Motor neuron (in vitro differentiated cells): ENCODE data around the gene FAS. TPM values are rescaled to one million over a fixed set of nuclear protein-coding genes. Genes with fewer than 3 reads are reported as not detected.
"Not testable (repeated sequence)": the region's sequence is repeated elsewhere in the genome, so short reads cannot be mapped to it uniquely, and the experiment has no call there.

ENCODE experiments used
- ATAC-seq, 8 experiments: fragments of 200-7000 bp; cut with Tn5 transposase; replicated peaks in 6 of 8; 2 replicates each; pipeline ENCODE4 v1.8.0; 2021; ENCODE audit warnings: mild to moderate bottlenecking in 8 of 8, moderate library complexity in 8 of 8
- H3K27ac ChIP-seq, 2 donors: fragments of 250-450 bp; sonication (Bioruptor Pico); 2 replicates each; pipeline ENCODE4 v1.9.0; 2021; ENCODE audit warnings: antibody characterized with exemption in 2 of 2, mild to moderate bottlenecking in 2 of 2, moderate library complexity in 1 of 2
- H3K4me1 ChIP-seq, 2 donors: fragments of 250-450 bp; sonication (Bioruptor Pico); replicated peaks in 1 of 2; 2 replicates each; pipeline ENCODE4 v1.6.1; 2021; ENCODE audit warnings: antibody characterized with exemption in 2 of 2, mild to moderate bottlenecking in 2 of 2, moderate library complexity in 1 of 2
- H3K4me3 ChIP-seq, 5 donors: fragments of 250-450 bp; sonication (Bioruptor Pico); 2 replicates each; pipeline ENCODE4 v1.9.0; 2021; ENCODE audit warnings: antibody characterized with exemption in 5 of 5, mild to moderate bottlenecking in 5 of 5, moderate library complexity in 4 of 5
- WGBS, 10 experiments: fragments of 450-650 bp; shearing (Covaris generic); methylation state at CpG; one replicate each; pipeline ENCODE4 v1.0.0; 2022; 5-methylcytosine and 5-hydroxymethylcytosine counted together
- in situ Hi-C, 9 experiments: fragments of 400-800 bp; cut with MboI; loops; one replicate each; pipeline ENCODE4 v1.15.0; 2021; ENCODE audit warnings: low sequenced_read_pairs in 9 of 9, low pct_unique_long_range_greater_than_20kb in 2 of 9; ENCODE audit not compliant: unreplicated experiment in 9 of 9
- total RNA-seq, 8 experiments: library from RNA; unstranded; fragments of 300-600 nt; gene quantifications; 2 replicates each; pipeline versions ENCODE4 v1.2.3 to v1.2.4, GENCODE V29; 2022

The FAS gene
- total RNA-seq, 8 experiments from 2014 or later = 1.5 to 65.7 (median 13.3) TPM

DNA sequence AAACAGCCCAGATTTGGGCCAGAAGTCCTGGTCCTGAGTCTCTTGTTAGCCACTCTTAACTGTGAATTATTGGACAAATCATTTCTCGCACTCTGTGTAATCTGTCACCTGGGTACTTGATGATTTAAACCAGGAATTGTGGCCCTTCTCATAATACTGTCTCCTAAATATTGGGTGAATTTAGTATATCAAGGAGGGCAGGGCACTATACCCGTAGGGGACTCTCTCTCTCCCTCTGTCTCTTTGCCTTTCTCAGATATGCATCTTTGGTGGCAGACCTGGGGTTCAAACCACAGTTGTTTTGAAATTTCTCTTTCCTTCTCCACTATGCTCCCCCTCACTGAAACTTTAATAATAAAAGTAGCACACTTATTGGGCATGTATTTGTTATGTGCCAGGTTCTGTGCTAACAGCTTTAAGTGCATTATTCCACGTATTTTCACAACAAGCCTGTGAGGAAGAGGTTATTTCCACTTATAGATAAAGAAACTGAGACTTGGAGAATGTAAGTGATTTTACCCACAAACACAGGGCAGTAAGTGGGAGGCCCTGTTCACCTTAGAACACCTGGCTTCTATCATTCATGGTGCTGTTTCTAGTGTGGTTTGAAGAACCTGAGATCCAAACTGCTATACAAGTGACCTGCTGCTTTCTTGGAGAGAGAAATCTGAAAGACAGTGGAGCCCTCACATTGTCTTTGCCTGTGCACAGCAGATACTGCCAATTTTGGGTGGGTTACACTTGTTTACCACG lies 11.8 kb downstream of the FAS start:
- Histone ChIP-seq H3K27ac (no peak overlapping the region), H3K4me3 (no peak overlapping the region), H3K4me1 (peaks cover 10 to 14% of the 10 kb centered on the region in 2 donors)
- no peak for ATAC-seq
- in situ Hi-C loops = no loop called here
- 67 to 100% (median 87%) methylated on average over 1 to 4 of the region's 4 CpGs for WGBS, 10 experiments

DNA sequence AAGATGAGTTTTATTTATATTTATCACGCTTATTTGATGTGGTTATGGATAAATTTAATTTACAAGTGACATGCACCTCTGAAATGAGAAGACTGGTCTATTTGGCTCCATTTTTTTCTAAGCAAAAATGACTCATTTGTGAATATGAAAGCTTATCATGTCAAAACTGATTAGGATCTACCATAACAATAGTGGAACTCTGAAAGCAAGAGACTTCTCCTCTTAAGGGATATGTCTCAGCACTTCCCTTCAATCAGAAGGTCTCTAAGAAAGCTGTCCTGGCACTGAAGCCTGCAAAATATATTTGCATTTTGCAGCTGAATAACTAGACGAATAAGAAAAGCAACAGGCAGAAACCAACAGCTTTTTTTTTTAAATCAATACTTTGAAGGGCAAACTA lies 12.7 kb downstream of the FAS start:
- 17 to 94% (median 44%) methylated on average over 2 of the region's 2 CpGs; no CpG with 5 or more reads in 3 of the 10 experiments for WGBS, 10 experiments
- in situ Hi-C loops = no loop called here
- peak in 2 of 8 experiments; percentile 52 to 57 for ATAC-seq
- Histone ChIP-seq H3K4me3 (no peak overlapping the region), H3K27ac (no peak overlapping the region), H3K4me1 (peaks cover 10 to 14% of the 10 kb centered on the region in 2 donors)

DNA sequence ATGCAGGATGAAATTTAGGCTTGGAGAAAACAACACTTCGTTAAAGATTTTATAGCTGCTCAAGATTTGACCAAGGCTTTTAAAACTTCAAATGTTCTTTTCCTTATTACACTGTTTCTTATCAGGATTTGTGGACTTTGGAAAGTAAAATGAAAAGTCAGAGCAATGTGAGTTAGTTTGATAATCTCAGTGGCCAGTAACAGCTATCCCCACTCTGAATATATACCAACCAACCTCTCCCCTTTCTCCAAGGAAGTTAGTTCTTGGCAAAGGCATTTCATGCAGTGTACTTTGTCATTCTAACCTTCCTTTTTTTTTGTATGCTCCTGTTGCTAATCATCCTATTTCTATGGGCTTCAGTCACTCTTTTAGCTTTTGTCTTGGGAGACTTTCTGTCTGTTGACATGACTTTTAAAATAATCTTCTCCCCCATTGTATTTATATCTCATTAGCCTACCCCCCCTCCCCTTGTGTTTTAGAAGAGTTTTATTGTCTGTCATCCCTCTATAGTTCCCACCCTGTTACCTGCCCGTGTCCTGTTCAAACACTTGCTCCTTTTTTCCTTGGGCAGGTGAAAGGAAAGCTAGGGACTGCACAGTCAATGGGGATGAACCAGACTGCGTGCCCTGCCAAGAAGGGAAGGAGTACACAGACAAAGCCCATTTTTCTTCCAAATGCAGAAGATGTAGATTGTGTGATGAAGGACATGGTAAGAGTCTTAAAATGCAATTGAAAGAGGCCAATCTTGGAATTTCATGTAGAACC lies 16.7 kb downstream of the FAS start:
- ATAC-seq = peak in 1 of 8 experiments; percentile 43
- 40 to 100% (median 67%) methylated on average over 1 to 3 of the region's 3 CpGs; no CpG with 5 or more reads in 1 of the 10 experiments for WGBS, 10 experiments
- H3K27ac ChIP-seq = no peak overlapping the region
- H3K4me3 ChIP-seq = no peak overlapping the region
- in situ Hi-C loops = no loop called here
- no peaks in the 10 kb centered on the region for H3K4me1 ChIP-seq

DNA sequence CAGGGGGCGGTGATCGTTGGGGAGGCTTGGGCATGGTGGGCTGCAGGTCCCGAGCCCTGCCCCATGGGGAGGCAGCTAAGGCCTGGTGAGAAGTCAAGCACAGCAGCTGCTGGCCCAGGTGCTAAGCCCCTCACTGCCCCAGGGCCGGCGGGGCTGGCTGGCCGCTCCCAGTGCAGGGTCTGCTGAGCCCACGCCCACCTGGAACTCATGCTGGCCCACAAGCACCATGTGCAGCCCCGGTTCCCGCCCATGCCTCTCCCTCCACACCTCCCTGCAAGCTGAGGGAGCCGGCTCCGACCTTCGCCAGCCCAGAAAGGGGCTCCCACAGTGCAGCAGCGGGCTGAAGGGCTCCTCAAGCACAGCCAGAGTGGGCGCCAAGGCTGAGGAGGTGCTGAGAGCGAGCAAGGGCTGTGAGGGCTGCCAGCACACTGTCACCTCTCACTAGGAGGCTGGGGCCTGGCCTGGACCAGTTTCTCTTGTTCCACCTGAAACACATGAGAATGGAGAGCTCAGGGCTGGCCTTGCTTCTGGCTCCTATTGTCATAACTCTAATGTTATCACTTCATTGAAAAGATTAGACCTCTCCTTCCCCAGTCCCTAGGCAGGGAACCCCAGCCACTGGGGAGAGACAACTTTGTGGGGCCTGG lies 28.2 kb downstream of the FAS start:
- in situ Hi-C loops, H3K4me3 ChIP-seq, H3K4me1 ChIP-seq, ATAC-seq, H3K27ac ChIP-seq: not testable (repeated sequence)
- 50% methylated on average over 2 of the region's 15 CpGs; no CpG with 5 or more reads in 8 of the 10 experiments for WGBS, 10 experiments

DNA sequence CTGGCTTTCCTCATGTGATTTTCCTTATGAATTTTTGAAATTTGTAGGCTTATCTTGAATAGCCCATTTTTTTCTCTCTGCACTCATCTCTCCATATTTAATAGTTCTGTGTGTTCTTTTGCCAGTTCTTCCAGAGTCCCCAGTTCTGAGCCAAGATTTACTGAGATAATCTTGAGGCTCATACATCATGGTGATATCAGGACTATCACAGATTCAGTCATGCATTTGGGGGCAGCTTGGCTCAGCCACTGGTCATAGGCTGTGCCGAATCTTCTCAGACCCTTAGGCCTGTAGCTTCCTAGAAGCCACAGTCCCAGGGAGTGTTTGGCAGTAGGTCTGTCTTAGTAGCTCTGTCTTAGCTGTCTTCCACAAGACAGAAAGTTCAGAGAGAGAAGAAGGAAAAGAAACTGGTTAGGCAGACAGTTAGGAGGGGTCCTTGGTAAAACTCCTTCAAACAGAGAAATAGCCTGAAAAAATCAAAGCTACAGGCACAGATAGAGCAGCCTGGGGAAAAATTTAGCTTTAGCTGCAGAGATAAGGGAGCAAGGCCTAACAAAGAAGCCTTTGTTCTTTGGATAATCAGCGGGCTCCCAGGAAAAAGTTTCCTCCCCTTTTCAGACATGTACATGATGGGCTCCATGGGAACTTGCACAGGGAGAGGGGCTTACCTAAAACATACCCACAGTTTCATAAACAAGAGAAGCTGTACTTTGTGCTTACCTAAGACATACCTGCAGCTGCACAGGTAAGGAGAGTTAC lies 29.1 kb downstream of the FAS start:
- no peak overlapping the region for H3K27ac ChIP-seq
- no peak overlapping the region for H3K4me3 ChIP-seq
- no peaks in the 10 kb centered on the region for H3K4me1 ChIP-seq
- WGBS, 10 experiments = 58 to 100% (median 88%) methylated on average over 1 to 2 of the region's 2 CpGs; no CpG with 5 or more reads in 2 of the 10 experiments
- in situ Hi-C loops = loop anchor here in 1 of 9 experiments (10.0 kb wide), 1 partner anchor 195 kb away; no protein-coding TSS in a partner anchor
- peak in 1 of 8 experiments; percentile 31 for ATAC-seq

DNA sequence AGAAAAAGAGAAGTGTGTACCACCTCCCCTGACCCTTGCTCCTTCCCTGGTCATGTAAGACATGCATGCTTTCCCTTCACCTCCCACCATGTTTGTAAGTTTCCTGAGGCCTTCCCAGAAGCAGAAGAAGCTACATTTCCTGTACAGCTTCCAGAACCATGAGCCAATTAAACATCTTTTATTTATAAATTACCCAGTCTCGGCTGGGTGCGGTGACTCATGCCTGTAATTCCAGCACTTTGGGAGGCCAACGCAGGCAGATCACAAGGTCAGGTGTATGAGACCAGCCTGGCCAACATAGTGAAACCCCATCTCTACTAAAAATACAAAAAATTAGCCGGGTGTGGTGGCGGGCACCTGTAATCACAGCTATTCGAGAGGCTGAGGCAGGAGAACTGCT lies 30.9 kb downstream of the FAS start:
- H3K4me3 ChIP-seq, H3K27ac ChIP-seq, H3K4me1 ChIP-seq: not testable (repeated sequence)
- 67 to 100% (median 80%) methylated on average over 1 to 6 of the region's 6 CpGs; no CpG with 5 or more reads in 5 of the 10 experiments for WGBS, 10 experiments
- peak in 1 of 8 experiments; percentile 16 for ATAC-seq
- in situ Hi-C loops = loop anchor here in 1 of 9 experiments (10.0 kb wide), 1 partner anchor 193 kb away; no protein-coding TSS in a partner anchor

DNA sequence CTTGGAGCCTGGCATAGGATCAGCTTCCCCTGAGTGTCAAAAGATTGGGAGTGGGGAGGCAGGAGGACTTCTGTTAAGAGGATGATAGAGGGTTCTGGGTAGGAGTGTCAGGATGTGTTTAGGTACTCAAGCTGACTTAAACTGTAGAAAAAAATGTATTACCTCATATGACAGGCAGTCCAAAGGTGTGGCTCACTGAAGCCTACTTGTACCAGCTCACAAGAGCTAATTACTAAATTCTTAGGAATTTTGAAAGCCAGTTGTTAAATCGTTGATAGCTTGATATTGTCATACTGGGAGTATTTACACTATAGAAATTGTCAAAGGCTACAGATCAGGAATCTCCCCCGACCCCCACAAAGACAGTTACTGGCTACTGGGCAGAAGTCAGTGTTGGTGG lies 32.1 kb downstream of the FAS start:
- H3K27ac ChIP-seq = no peak overlapping the region
- in situ Hi-C loops = loop anchor here in 1 of 9 experiments (10.0 kb wide), 1 partner anchor 192 kb away; no protein-coding TSS in a partner anchor
- WGBS, 10 experiments = 46 to 100% (median 70%) methylated on average over 1 to 2 of the region's 2 CpGs; no CpG with 5 or more reads in 2 of the 10 experiments
- ATAC-seq = no peak
- no peaks in the 10 kb centered on the region for H3K4me1 ChIP-seq
- no peak overlapping the region for H3K4me3 ChIP-seq

DNA sequence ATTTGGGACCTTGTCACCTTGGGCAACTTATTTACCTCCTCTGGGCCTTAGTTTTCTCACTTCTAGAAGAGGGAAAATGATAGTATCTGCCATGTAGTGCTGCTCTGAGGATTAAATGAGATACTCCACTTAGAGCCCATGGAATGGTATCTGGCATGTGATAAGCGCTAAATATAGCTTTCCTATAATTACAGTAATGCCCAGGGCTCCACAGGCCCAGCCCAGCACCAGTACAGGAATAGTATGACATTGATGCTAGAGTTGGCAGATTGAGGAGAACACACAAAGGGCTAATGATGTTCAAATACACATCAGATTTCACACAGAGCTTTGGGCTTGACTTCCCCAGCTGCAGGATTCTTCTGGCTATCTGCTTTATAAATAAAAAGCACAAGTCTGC lies 34.9 kb downstream of the FAS start:
- in situ Hi-C loops = loop anchor here in 6 of 9 experiments (5.0 to 25.0 kb wide), 4 partner anchors 187 to 362 kb away; partner anchors contain the start of genes CH25H (in 4 of the 6), IFIT1 (in 2 of the 6) and IFIT1B (in 2 of the 6)
- Histone ChIP-seq H3K27ac (no peak overlapping the region), H3K4me1 (no peaks in the 10 kb centered on the region), H3K4me3 (no peak overlapping the region)
- 33 to 100% (median 70%) methylated on average over 1 of the region's 1 CpG; no CpG with 5 or more reads in 6 of the 10 experiments for WGBS, 10 experiments
- ATAC-seq = peak in 1 of 8 experiments; percentile 11

DNA sequence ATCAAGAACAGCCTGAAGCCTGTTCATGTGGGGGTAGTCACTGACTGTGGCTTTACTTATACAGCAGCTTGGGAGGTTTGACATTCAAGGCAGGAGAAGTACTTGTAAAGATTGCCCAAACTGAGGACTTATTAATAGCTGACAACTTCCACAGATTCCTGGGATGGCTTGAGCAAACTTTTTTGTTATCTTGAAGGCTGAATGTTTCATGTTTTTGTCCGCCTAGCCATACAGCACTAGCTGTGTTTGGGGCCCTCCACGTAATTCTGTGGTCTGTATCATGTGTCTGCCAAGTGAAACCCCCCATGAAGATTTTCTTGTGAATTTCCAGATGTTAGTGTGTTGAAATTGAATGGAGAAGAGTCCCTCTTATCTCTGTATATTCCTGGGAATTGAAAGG lies 38.6 kb downstream of the FAS start:
- 80 to 100% (median 86%) methylated on average over 2 of the region's 2 CpGs; no CpG with 5 or more reads in 5 of the 10 experiments for WGBS, 10 experiments
- ATAC-seq = no peak
- Histone ChIP-seq H3K27ac (no peak overlapping the region), H3K4me3 (no peak overlapping the region), H3K4me1 (peaks cover 2 to 7% of the 10 kb centered on the region in 2 donors)
- in situ Hi-C loops = loop anchor here in 6 of 9 experiments (5.0 to 25.0 kb wide), 4 partner anchors 183 to 358 kb away; partner anchors contain the start of genes CH25H (in 4 of the 6), IFIT1 (in 2 of the 6) and IFIT1B (in 2 of the 6)

DNA sequence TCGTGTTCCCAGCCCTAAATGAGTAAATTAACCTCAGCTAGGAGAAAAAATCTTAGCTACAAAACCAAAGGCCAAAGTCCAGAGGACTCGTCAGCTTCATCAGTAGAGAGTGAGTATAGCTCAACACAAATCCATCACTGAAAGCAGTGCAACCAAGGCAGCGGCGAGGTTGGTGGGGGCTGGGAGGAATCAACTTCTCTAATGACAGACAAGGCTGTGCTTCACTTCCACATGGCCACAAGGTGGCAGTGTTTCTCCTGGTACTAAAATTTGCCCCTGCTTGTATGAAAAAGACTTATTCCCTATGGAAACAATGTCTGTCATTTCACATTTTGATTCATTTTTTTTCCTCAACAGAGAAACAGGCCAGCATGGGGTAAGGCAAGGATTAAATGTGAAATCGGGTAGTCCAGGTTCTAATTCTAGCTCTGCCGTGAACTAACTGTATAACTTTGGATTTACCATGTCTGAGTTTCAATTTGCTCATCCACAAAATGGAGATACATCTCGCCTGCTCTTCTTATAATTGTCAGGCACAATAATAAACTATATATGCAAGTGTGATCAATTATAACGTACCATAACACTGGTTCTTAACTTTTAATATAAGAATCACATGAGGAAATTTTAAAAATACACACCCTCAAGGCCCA lies 39.3 kb downstream of the FAS start:
- 4 to 59% (median 44%) methylated on average over 3 to 8 of the region's 8 CpGs; no CpG with 5 or more reads in 1 of the 10 experiments for WGBS, 10 experiments
- Histone ChIP-seq H3K4me1 (peaks cover 2 to 7% of the 10 kb centered on the region in 2 donors), H3K27ac (no peak overlapping the region), H3K4me3 (no peak overlapping the region)
- in situ Hi-C loops = loop anchor here in 7 of 9 experiments (5.0 to 25.0 kb wide), 5 partner anchors 175 to 357 kb away; partner anchors contain the start of genes CH25H (in 5 of the 7), IFIT1 (in 2 of the 7) and IFIT1B (in 2 of the 7)
- peak; percentile 13 to 73 (median 41) for ATAC-seq

DNA sequence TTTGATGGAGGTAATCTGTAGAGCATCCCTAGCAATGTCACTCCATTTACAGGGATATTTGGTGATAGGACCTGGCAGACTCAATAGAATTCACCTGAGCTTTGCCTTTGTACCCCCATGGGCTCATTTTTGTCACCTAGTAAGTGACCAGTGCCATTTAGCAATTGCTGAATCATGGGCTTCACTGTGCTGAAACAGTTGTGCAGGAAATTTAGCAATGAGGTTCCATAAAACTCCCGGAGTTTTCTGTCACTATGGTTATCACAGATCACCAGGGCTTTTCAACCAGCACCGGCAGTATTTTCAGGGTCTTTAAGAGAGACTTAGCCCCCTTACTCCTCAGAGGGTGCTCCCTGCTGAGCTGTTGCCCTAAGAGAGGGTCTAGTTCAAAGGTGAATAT lies 40.2 kb downstream of the FAS start:
- H3K27ac ChIP-seq = no peak overlapping the region
- in situ Hi-C loops = loop anchor here in 7 of 9 experiments (10.0 to 25.0 kb wide), 3 partner anchors 174 to 357 kb away; partner anchors contain the start of genes CH25H (in 5 of the 7), IFIT1 (in 2 of the 7) and IFIT1B (in 2 of the 7)
- 72 to 100% (median 90%) methylated on average over 1 to 2 of the region's 2 CpGs; no CpG with 5 or more reads in 6 of the 10 experiments for WGBS, 10 experiments
- ATAC-seq = no peak
- no peak overlapping the region for H3K4me3 ChIP-seq
- peaks cover 2 to 7% of the 10 kb centered on the region in 2 donors for H3K4me1 ChIP-seq
